Testis (tissue), 3 donors: Measurements from ENCODE around the gene TRMT2A. TPM values are rescaled to one million over a fixed set of nuclear protein-coding genes. Genes with fewer than 3 reads are reported as not detected.

Experiments
- DNase-seq: peaks from one replicate; pipeline ENCODE4 v3.0.0-alpha.2; 2019
- H3K27ac ChIP-seq, 2 donors: fragments of 200-600 bp; sonication (generic); one replicate each; pipeline ENCODE4 v1.5.1; 2019
- H3K27me3 ChIP-seq: fragments of 200-600 bp; sonication (generic); one replicate; pipeline ENCODE4 v1.5.1; 2019
- H3K36me3 ChIP-seq: fragments of 200-600 bp; sonication (generic); one replicate; pipeline ENCODE4 v1.5.1; 2017; ENCODE audit warnings: low read depth; ENCODE audit errors: missing control alignments
- H3K4me1 ChIP-seq: fragments of 200-600 bp; sonication (generic); one replicate; pipeline ENCODE4 v1.5.1; 2019
- H3K4me3 ChIP-seq, 2 donors: fragments of 200-600 bp; sonication (generic); one replicate each; pipeline ENCODE4 v1.5.1; 2017 to 2019
- H3K9me3 ChIP-seq: fragments of 200-600 bp; sonication (generic); one replicate; pipeline ENCODE4 v1.5.1; 2017
- POLR2A ChIP-seq: fragments of 450-650 bp; IDR thresholded peaks from one replicate; pipeline ENCODE4 v1.6.1; 2017; ENCODE audit warnings: antibody characterized with exemption, mild to moderate bottlenecking, moderate library complexity
- WGBS, 2 donors: methylation state at CpG; one replicate each; pipeline ENCODE4 v1.1.5; 2018; 5-methylcytosine and 5-hydroxymethylcytosine counted together
- intact Hi-C: fragments of 100-400 bp; cut with DNase I; formaldehyde crosslinking; loops from one replicate; pipeline ENCODE4 v1.15.1; 2023; ENCODE audit warnings: low total_unique reads
- polyA plus RNA-seq: library from polyadenylated mRNA; stranded (reverse); fragments of 350-450 nt; fragmentation: Illumina TruSeq; extraction: RNeasy Lipid Tissue Mini Kit (QIAGEN cat#74804); gene quantifications from one replicate; pipeline ENCODE4 v1.2.3, GENCODE V29; 2014; ENCODE audit warnings: low read depth, low replicate concordance; ENCODE audit not compliant: insufficient read depth
- total RNA-seq, 2 donors: library from RNA; depleted of rRNA; stranded (reverse); fragments of >200 nt; gene quantifications; one replicate each; pipeline ENCODE4 v1.2.3, GENCODE V29; 2016
- TF ChIP-seq, protein P1 (sequence below), 3 experiments: fragments of 450-650 bp in 2 of 3; fragments of 200-600 bp in 1 of 3; sonication (generic) in 1 of 3; IDR thresholded peaks; one replicate each; pipeline ENCODE4 v1.5.1; 2016 to 2019; ENCODE audit warnings: antibody characterized with exemption in 3 of 3, mild to moderate bottlenecking in 2 of 3, moderate library complexity in 1 of 3

The TRMT2A gene
- total and polyA plus RNA-seq, 3 donors from 2014 or later = 82.7 to 122 (median 97.2) TPM

DNA sequence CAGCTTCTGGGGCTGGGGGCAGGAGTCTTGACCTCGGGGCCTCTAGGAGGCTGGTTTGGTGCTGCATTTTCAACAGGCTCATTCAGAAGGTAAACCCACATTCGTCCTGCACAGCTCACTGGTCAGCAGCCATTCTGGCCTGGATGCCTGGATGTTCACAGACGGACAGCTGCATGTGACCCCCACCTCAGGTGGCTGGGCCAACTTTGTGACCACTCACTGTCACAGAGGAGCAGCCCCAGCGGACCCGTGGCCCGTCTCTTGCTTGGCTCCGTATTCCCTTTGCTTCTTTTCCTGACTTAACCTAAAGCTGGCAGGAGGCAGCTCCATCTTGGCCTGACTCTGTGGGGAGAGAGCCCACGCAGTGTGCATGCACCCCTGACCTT lies 28.8 kb downstream of the TRMT2A start:
- H3K27ac ChIP-seq = no peak overlapping the region
- no peak overlapping the region for H3K4me3 ChIP-seq
- H3K36me3 ChIP-seq = no peaks in the 10 kb centered on the region
- no peak for DNase-seq
- WGBS, 2 donors = 87 to 90% methylated on average over 8 of the region's 8 CpGs
- no peaks in the 10 kb centered on the region for H3K9me3 ChIP-seq
- H3K4me1 ChIP-seq = peaks cover 18% of the 10 kb centered on the region
- TF ChIP-seq, protein P1, sequence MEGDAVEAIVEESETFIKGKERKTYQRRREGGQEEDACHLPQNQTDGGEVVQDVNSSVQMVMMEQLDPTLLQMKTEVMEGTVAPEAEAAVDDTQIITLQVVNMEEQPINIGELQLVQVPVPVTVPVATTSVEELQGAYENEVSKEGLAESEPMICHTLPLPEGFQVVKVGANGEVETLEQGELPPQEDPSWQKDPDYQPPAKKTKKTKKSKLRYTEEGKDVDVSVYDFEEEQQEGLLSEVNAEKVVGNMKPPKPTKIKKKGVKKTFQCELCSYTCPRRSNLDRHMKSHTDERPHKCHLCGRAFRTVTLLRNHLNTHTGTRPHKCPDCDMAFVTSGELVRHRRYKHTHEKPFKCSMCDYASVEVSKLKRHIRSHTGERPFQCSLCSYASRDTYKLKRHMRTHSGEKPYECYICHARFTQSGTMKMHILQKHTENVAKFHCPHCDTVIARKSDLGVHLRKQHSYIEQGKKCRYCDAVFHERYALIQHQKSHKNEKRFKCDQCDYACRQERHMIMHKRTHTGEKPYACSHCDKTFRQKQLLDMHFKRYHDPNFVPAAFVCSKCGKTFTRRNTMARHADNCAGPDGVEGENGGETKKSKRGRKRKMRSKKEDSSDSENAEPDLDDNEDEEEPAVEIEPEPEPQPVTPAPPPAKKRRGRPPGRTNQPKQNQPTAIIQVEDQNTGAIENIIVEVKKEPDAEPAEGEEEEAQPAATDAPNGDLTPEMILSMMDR (IDR thresholded peaks at IDR 0.05) = no peak
- no peak for TF ChIP-seq POLR2A
- no peaks in the 10 kb centered on the region for H3K27me3 ChIP-seq
- intact Hi-C loops = no loop called here

DNA sequence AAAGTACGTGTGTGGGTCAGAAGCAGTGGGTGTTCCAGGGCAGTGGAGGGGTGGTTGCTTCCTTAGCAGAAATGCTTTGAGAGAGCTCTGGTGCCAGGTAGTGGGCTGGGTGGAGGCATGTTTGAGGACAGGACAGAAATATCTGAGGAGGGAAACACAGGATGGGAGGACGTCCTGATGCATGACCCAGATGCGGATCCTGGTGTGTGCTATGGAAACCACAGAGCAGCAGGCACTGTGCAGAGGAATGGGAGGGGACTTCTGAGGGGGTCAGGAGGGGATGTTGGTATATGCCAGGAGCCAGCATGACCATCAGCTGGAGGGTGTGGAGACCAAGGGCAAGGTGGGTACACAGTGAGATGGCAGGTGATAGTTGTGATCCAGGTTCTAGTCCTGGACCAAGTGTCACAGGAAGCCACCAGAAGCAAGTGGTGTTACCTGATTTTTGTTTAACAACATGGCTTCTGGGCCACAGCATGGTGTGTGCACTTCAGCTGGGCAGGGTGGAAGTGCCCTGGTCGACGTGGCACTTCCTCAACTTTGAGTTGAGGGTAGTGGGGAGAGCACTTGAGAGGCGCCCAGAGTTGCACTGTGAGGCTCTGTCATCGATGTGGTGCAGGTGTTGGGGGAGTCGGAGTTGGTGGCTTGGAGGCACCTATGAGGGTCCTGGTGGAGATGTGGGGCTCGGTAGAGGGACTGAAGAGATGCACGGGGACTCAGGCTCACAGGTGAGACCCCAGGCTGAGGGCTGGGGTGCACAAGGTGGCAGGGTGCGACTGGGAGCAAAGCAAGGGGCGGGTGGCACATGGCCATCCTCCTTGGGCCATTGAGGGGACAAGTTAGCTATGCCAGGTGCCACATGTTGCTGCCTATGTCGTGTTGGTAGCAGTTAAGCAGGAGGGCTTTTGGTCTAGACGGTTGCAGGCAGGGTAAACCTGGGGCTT lies 29.4 kb downstream of the TRMT2A start:
- intact Hi-C loops = no loop called here
- Histone ChIP-seq H3K4me1 (peaks cover 25% of the 10 kb centered on the region), H3K9me3 (no peaks in the 10 kb centered on the region), H3K4me3 (no peak overlapping the region), H3K27me3 (no peaks in the 10 kb centered on the region), H3K27ac (no peak overlapping the region), H3K36me3 (no peaks in the 10 kb centered on the region)
- no peak for DNase-seq
- TF ChIP-seq, protein P1 (IDR thresholded peaks at IDR 0.05) = no peak
- 88 to 91% methylated on average over 14 of the region's 14 CpGs for WGBS, 2 donors

DNA sequence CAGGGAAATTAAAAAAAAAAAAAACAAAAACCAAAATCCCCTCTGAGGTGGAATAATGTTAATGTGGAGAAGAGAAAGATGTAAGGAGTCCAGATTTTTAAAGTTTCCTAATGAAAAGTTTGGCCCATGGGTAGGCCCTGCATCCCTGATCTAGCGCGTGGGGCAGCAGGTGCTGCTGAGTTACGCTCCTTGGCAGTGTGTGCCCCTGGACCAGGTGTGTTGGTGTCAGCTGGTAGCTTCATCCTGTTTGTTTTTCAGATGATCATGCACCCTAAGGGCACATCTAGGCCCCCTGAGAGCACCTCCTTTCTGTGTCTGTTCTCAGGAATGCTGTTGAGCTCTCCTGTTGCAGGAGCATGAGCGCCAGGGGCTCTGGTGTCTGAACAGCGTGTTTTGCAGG lies 30.3 kb downstream of the TRMT2A start:
- peaks cover 28% of the 10 kb centered on the region for H3K4me1 ChIP-seq

DNA sequence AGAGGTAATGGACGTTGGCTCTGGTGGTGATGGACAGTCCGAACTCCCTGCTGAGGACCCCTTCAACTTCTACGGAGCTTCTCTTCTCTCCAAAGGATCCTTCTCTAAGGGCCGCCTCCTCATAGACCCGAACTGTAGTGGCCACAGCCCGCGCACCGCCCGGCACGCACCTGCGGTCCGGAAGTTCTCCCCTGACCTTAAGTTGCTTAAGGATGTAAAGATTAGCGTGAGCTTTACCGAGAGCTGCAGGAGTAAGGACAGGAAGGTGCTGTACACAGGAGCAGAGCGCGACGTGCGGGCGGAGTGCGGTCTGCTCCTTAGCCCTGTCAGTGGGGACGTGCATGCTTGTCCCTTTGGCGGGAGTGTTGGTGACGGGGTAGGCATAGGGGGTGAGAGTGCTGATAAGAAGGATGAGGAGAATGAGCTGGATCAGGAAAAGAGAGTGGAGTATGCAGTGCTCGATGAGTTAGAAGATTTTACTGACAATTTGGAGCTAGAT lies 30.9 kb downstream of the TRMT2A start:
- WGBS, 2 donors = 91 to 94% methylated on average over 24 of the region's 24 CpGs
- DNase-seq = no peak

More for the DNA sequence above, 30.3 kb downstream of the TRMT2A start:
- intact Hi-C loops = no loop called here
- Histone ChIP-seq H3K27ac (no peak overlapping the region), H3K9me3 (no peaks in the 10 kb centered on the region), H3K27me3 (no peaks in the 10 kb centered on the region), H3K36me3 (no peaks in the 10 kb centered on the region), H3K4me3 (no peak overlapping the region)
- WGBS, 2 donors = 97 to 98% methylated on average over 5 of the region's 5 CpGs
- TF ChIP-seq, protein P1 (IDR thresholded peaks at IDR 0.05) = no peak
- no peak for TF ChIP-seq POLR2A
- no peak for DNase-seq

More for the DNA sequence above, 30.9 kb downstream of the TRMT2A start:
- intact Hi-C loops = no loop called here
- no peaks in the 10 kb centered on the region for H3K27me3 ChIP-seq
- peaks cover 34% of the 10 kb centered on the region for H3K4me1 ChIP-seq
- no peak overlapping the region for H3K4me3 ChIP-seq
- no peaks in the 10 kb centered on the region for H3K9me3 ChIP-seq
- TF ChIP-seq, protein P1 (IDR thresholded peaks at IDR 0.05) = no peak
- TF ChIP-seq POLR2A = no peak
- no peak overlapping the region for H3K27ac ChIP-seq
- H3K36me3 ChIP-seq = no peaks in the 10 kb centered on the region
